Pancreas (tissue), 10 donors: ENCODE results near the gene MICAL3. TPM values are rescaled to one million over a fixed set of nuclear protein-coding genes. Genes with fewer than 3 reads are reported as not detected.

ENCODE experiments used
- ATAC-seq, 4 donors: fragments of 200-7000 bp; cut with Tn5 transposase; one replicate each; pipeline versions ENCODE4 v1.8.0 to v1.9.1; 2020; ENCODE audit warnings: mild to moderate bottlenecking in 4 of 4, moderate library complexity in 4 of 4
- DNase-seq, 6 donors: peaks; one replicate each; pipeline ENCODE4 v3.0.0-alpha.2; 2020
- FAIRE-seq: peaks from 2 replicates; lab custom pipeline; 2012; peaks lifted over from hg19 to GRCh38; lab: Jason Lieb, UNC
- H3K27ac ChIP-seq, 4 donors: fragments of 200-600 bp; sonication (generic); 1 replicate in 3 of 4; 2 replicates in 1 of 4; pipeline versions ENCODE4 v1.5.0 to v1.8.0; 2020
- H3K27me3 ChIP-seq, 4 donors: fragments of 200-600 bp; one replicate each; pipeline ENCODE4 v1.8.0; 2021
- H3K36me3 ChIP-seq, 3 donors: fragments of 200-600 bp; sonication (generic) in 1 of 3; one replicate each; pipeline versions ENCODE4 v1.5.0 to v1.8.0; 2020 to 2021
- H3K4me1 ChIP-seq, 3 donors: fragments of 200-600 bp; one replicate each; pipeline ENCODE4 v1.8.0; 2021
- H3K4me3 ChIP-seq, 4 donors: fragments of 200-600 bp; sonication (generic) in 2 of 4; one replicate each; pipeline versions ENCODE4 v1.5.0 to v1.8.0; 2020 to 2021
- H3K9me3 ChIP-seq, 4 donors: fragments of 200-600 bp; one replicate each; pipeline ENCODE4 v1.8.0; 2021
- WGBS, 2 donors: extraction: QIAGEN DNeasy Blood & Tissue Kit; methylation state at CpG; one replicate each; pipeline ENCODE4 v1.1.7; 2013; 5-methylcytosine and 5-hydroxymethylcytosine counted together
- intact Hi-C, 3 donors: fragments of 100-400 bp; cut with DNase I; formaldehyde crosslinking; loops; one replicate each; pipeline versions ENCODE4 v1.11.1 to v1.14.2; 2022
- polyA plus RNA-seq, 2 donors: library from polyadenylated mRNA; stranded (reverse); fragments of 200-250 nt; gene quantifications; one replicate each; pipeline ENCODE4 v1.2.3, GENCODE V29; 2013
- total RNA-seq, 6 donors: library from RNA; stranded (reverse); fragmentation: NEBNext Ultra II Directional in 4 of 6; extraction: Animal tissue kit (Norgen Biotek cat#: 25700) in 4 of 6; gene quantifications; one replicate each; pipeline versions ENCODE4 v1.2.1 to v1.2.4, GENCODE V29; 2021 to 2023
- TF ChIP-seq, protein P1 (sequence below), 4 donors: fragments of 200-600 bp; sonication (generic) in 3 of 4; IDR thresholded peaks; one replicate each; pipeline versions ENCODE4 v1.5.0 to v1.8.0; 2021; ENCODE audit warnings: antibody characterized with exemption in 4 of 4
- donor health status: healthy with polysubstance abuse.
- donor health status: DM: no; HTN: no; CAD: no; lungs with moderate emphysema.
- donor health status: DM: no; HTN: no; CAD: no.
- donor health status: control.
- donor health status: control.
- donor health status: Bipolar disorder and iron deficiency.
- donor health status: DM: yes; HTN: yes; CAD: no.
- donor health status: DM: no; HTN: no; CAD: no.
- donor health status: DM: no; HTN: no; CAD: no.
- donor health status: DM: yes; HTN: yes; CAD: no.

Gene MICAL3
- total and polyA plus RNA-seq, 8 donors, result 5.9 to 56.8 (median 25.5) TPM

DNA sequence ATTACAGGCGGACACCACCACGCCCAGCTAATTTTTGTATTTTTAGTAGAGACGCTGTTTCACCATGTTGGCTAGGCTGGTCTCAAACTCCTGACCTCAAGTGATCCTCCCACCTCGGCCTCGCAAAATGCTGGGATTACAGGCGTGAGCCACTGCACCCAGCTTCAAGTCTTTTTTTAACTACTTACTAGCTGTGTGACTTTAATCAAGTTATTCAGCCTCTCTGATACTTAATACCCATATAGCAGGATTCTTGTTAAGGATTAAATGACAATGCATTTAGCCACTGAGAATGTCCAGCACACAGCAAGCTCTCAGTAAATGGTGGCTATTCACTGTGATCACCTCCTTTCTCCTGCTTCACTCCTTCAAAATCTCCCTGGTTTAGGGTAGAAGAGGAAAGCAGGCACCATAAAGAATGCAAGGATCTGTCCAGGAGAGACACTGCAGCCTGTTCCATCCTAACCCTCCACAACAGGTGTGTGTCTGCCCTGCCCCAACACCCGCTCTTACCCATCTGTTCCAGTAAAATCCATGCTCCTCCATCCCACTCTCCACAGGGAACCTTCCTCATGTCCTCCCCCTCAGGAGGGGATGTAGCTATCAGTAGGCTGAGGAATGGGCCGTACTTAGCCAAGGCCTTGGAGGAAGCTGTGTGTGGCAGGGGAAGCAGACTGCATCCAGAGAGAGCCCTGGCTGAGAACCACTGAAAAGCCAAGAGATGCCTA is 69.3 kb downstream of the MICAL3 start:
- 90 to 94% methylated on average over 8 of the region's 8 CpGs for WGBS, 2 donors
- H3K4me1 ChIP-seq, result peaks cover 0 to 12% (median 5%) of the 10 kb centered on the region in 3 donors
- intact Hi-C loops, result no loop called here
- no peak for ATAC-seq
- no peaks in the 10 kb centered on the region for H3K27me3 ChIP-seq
- no peaks in the 10 kb centered on the region for H3K9me3 ChIP-seq
- FAIRE-seq, result no peak
- TF ChIP-seq, protein P1, sequence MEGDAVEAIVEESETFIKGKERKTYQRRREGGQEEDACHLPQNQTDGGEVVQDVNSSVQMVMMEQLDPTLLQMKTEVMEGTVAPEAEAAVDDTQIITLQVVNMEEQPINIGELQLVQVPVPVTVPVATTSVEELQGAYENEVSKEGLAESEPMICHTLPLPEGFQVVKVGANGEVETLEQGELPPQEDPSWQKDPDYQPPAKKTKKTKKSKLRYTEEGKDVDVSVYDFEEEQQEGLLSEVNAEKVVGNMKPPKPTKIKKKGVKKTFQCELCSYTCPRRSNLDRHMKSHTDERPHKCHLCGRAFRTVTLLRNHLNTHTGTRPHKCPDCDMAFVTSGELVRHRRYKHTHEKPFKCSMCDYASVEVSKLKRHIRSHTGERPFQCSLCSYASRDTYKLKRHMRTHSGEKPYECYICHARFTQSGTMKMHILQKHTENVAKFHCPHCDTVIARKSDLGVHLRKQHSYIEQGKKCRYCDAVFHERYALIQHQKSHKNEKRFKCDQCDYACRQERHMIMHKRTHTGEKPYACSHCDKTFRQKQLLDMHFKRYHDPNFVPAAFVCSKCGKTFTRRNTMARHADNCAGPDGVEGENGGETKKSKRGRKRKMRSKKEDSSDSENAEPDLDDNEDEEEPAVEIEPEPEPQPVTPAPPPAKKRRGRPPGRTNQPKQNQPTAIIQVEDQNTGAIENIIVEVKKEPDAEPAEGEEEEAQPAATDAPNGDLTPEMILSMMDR (IDR thresholded peaks at IDR 0.05), result no peak
- no peaks in the 10 kb centered on the region for H3K36me3 ChIP-seq
- DNase-seq, result peak in 1 of 6 donors; percentile 11
- peak overlapping the region in 1 of 4 donors; percentile 56 for H3K27ac ChIP-seq
- H3K4me3 ChIP-seq, result no peak overlapping the region

DNA sequence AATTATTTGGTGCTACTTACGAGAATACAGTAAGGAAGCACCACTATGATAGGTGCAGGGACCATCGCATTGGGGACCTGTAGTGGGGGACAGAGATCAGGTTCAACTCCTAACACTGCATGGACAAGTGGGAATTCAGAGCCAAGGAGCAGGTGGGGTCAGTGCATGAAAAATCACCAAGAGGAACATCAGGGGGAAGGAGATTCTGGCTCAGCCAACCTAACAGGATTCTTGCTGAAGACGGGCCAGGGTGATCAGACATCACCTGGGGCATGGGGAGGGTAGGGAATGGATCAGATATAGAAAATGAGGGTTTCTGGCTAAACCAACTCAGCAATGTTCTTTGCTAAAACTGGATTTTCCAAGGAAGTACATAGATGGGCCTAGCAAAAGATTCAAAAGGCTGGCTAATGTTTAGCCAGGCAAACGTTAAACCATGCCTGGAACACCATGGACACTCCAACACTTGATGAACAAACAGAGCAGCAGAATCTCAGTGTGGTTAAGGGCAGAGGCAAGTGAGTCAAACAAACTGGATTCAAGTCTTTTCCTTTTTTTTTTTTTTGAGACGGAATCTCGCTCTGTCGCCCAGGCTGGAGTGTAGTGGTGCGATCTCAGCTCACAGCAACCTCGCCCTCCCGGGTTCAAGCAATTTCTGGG is 70.0 kb downstream of the MICAL3 start:
- ATAC-seq (peak in 3 of 4 donors; percentile 27 to 80 (median 73)), FAIRE-seq (no peak), DNase-seq (no peak)
- 71 to 91% methylated on average over 10 of the region's 10 CpGs for WGBS, 2 donors
- intact Hi-C loops, result no loop called here
- Histone ChIP-seq H3K4me3 (no peak overlapping the region), H3K36me3 (no peaks in the 10 kb centered on the region), H3K27me3 (no peaks in the 10 kb centered on the region), H3K27ac (peak overlapping the region in 1 of 4 donors; percentile 56), H3K4me1 (peaks cover 0 to 12% (median 5%) of the 10 kb centered on the region in 3 donors), H3K9me3 (no peaks in the 10 kb centered on the region)
- TF ChIP-seq, protein P1 (IDR thresholded peaks at IDR 0.05), result no peak

DNA sequence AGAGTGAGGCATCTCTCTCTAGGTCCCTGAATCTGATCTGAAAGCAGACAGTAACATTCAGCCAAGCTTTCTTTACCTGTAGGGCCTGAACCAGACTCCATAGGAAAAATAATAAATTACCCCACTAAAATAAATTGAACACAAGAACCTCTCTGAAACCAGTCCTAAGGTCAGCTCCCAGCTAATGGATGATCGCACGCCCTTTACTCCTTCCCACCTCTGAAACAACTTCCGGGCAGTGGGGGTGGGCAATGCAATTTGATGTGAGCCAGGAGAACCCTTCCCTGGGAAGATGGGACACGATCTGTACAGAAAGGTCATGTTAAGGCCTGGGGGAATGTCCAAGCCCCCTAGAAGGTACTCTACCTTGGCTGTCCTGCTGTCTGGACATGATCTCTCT is 71.2 kb downstream of the MICAL3 start:
- no peak for ATAC-seq
- Histone ChIP-seq H3K4me3 (no peak overlapping the region), H3K27me3 (no peaks in the 10 kb centered on the region), H3K27ac (no peak overlapping the region), H3K36me3 (no peaks in the 10 kb centered on the region), H3K9me3 (no peaks in the 10 kb centered on the region), H3K4me1 (peaks cover 0 to 12% (median 5%) of the 10 kb centered on the region in 3 donors)
- no peak for DNase-seq
- 94 to 99% methylated on average over 4 of the region's 4 CpGs for WGBS, 2 donors
- intact Hi-C loops, result no loop called here
- TF ChIP-seq, protein P1 (IDR thresholded peaks at IDR 0.05), result no peak
- no peak for FAIRE-seq

DNA sequence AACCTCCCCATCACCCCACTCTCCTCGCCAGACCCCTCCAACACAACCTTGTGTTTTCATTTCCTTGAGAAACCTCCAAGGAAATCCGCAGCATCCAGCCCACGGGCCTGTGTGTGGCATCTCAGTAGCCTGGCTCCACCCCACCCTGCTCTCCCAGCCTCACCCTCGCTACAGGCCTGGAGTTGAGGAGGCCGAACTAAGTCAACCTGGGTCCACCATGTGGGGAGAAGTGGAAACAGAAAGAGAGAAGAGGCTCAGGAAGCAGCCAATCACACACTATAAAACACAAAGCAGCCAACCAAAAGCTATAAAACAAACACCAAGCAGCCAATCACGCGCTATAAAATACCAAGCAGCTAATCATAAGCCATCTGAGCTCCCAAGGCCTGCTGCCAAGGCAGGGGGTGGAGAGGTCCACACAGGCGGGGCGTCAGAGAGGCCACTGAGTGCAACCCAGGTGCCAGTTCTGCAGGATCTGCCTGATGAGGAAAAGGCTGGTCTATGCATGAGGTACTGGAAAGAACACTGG is 72.0 kb downstream of the MICAL3 start:
- no peak overlapping the region for H3K27ac ChIP-seq
- DNase-seq, result no peak
- TF ChIP-seq, protein P1 (IDR thresholded peaks at IDR 0.05), result no peak
- intact Hi-C loops, result no loop called here
- FAIRE-seq, result no peak
- H3K9me3 ChIP-seq, result no peaks in the 10 kb centered on the region
- WGBS, 2 donors, result 91 to 92% methylated on average over 9 of the region's 9 CpGs
- peak in 2 of 4 donors; percentile 33 for ATAC-seq
- H3K4me1 ChIP-seq, result peaks cover 0 to 12% (median 5%) of the 10 kb centered on the region in 3 donors
- H3K27me3 ChIP-seq, result no peaks in the 10 kb centered on the region
- H3K4me3 ChIP-seq, result no peak overlapping the region
- H3K36me3 ChIP-seq, result no peaks in the 10 kb centered on the region
